ENCODE results near the gene C2CD3.
"Not testable (repeated sequence)": the region's sequence is repeated elsewhere in the genome, so short reads cannot be mapped to it uniquely, and the experiment has no call there.

Gene C2CD3

GRCh38 chr11:74112877-74113276 is 57.9 kb downstream of the C2CD3 start:
- DNase-seq (ENCODE audit: low read depth) = no peak

GRCh38 chr11:74106124-74106523 is 64.7 kb downstream of the C2CD3 start:
- no peak for DNase-seq (ENCODE audit: low read depth)

- no peak for DNase-seq (ENCODE audit: low read depth)
These were observed 68.5 kb downstream of the C2CD3 start for GRCh38 chr11:74102321-74102720.

GRCh38 chr11:74100735-74101134 is 70.1 kb downstream of the C2CD3 start:
- DNase-seq (ENCODE audit: low read depth) = no peak

GRCh38 chr11:74100231-74100630 is 70.6 kb downstream of the C2CD3 start:
- DNase-seq (ENCODE audit: low read depth) = no peak

GRCh38 chr11:74097686-74098237 is 73.0 kb downstream of the C2CD3 start:
- no peak for DNase-seq (ENCODE audit: low read depth)

GRCh38 chr11:74094393-74094792 is 76.4 kb downstream of the C2CD3 start:
- no peak for DNase-seq (ENCODE audit: low read depth)

GRCh38 chr11:74092425-74092824 is 78.4 kb downstream of the C2CD3 start:
- DNase-seq (ENCODE audit: low read depth) = no peak

- no peak for DNase-seq (ENCODE audit: low read depth)
These were observed 79.3 kb downstream of the C2CD3 start for GRCh38 chr11:74091549-74091948.

- DNase-seq (ENCODE audit: low read depth) = no peak
These were observed 80.1 kb downstream of the C2CD3 start for GRCh38 chr11:74090701-74091100.

- DNase-seq (ENCODE audit: low read depth) = no peak
These were observed 84.4 kb downstream of the C2CD3 start for GRCh38 chr11:74086242-74086884.

- DNase-seq (ENCODE audit: low read depth) = no peak
These were observed 85.3 kb downstream of the C2CD3 start for GRCh38 chr11:74085542-74085892.

GRCh38 chr11:74084796-74085541 is 85.8 kb downstream of the C2CD3 start:
- no peak for DNase-seq (ENCODE audit: low read depth)

GRCh38 chr11:74083927-74084326 is 86.9 kb downstream of the C2CD3 start:
- not testable (repeated sequence) for DNase-seq (ENCODE audit: low read depth)

- no peak for DNase-seq (ENCODE audit: low read depth)
These were observed 89.4 kb downstream of the C2CD3 start for GRCh38 chr11:74081428-74081827.

- DNase-seq (ENCODE audit: low read depth) = no peak
These were observed 93.6 kb downstream of the C2CD3 start for GRCh38 chr11:74077193-74077592.

- DNase-seq (ENCODE audit: low read depth) = no peak
These were observed 98.1 kb downstream of the C2CD3 start for GRCh38 chr11:74072721-74073120.

- DNase-seq (ENCODE audit: low read depth) = no peak
These were observed 98.5 kb downstream of the C2CD3 start for GRCh38 chr11:74072286-74072685.

- no peak for DNase-seq (ENCODE audit: low read depth)
These were observed 99.9 kb downstream of the C2CD3 start for GRCh38 chr11:74070723-74071492.

GRCh38 chr11:74069146-74070046 is 101.4 kb downstream of the C2CD3 start:
- DNase-seq (ENCODE audit: low read depth) = no peak

GRCh38 chr11:74066663-74067062 is 104.1 kb downstream of the C2CD3 start:
- not testable (repeated sequence) for DNase-seq (ENCODE audit: low read depth)

GRCh38 chr11:74065534-74065933 is 105.3 kb downstream of the C2CD3 start:
- DNase-seq (ENCODE audit: low read depth) = not testable (repeated sequence)
